Measurements from ENCODE around the gene ALDH2.

ALDH2 gene

GRCh38 chr12:111758120-111758561 is 8.6 kb upstream of the ALDH2 start:
- H3K9me3 ChIP-seq (ENCODE audit: low read length): no peaks in the 10 kb centered on the region
- no peaks in the 10 kb centered on the region for H3F3A ChIP-seq (ENCODE audit: insufficient read depth, low read length)
- no peak overlapping the region for H2AFZ ChIP-seq (ENCODE audit: low read length)
- no peak overlapping the region for H3K4me2 ChIP-seq (ENCODE audit: low read length)
- H4K20me1 ChIP-seq (ENCODE audit: insufficient read depth, low read length): no peaks in the 10 kb centered on the region
- no peaks in the 10 kb centered on the region for H3K36me3 ChIP-seq (ENCODE audit: insufficient read depth, low read length)
- no peak overlapping the region for H3K27ac ChIP-seq (ENCODE audit: low read depth, low read length, poor library complexity, severe bottlenecking)
- peaks cover 29% of the 10 kb centered on the region for H3K4me1 ChIP-seq (ENCODE audit: insufficient read depth, low read length, severe bottlenecking)
- H3K27me3 ChIP-seq (ENCODE audit: insufficient read depth, low read length): no peaks in the 10 kb centered on the region
- H3K9me2 ChIP-seq (ENCODE audit: low read depth, low read length): no peaks in the 10 kb centered on the region
- no peak overlapping the region for H3K4me3 ChIP-seq (ENCODE audit: low read depth, low read length, poor library complexity, severe bottlenecking)
- no peak overlapping the region for H3K9ac ChIP-seq (ENCODE audit: low read length)
- H3K79me2 ChIP-seq (ENCODE audit: insufficient read depth, low read length): no peaks in the 10 kb centered on the region
- TF ChIP-seq EZH2 (IDR thresholded peaks at IDR 0.05; ENCODE audit: borderline replicate concordance, low read length) (no peak), CTCF (IDR thresholded peaks at IDR 0.05; ENCODE audit: low read length) (no peak)

- H4K20me1 ChIP-seq (ENCODE audit: insufficient read depth, low read length): no peaks in the 10 kb centered on the region
- H3K9me3 ChIP-seq (ENCODE audit: low read length): no peaks in the 10 kb centered on the region
- TF ChIP-seq CTCF (IDR thresholded peaks at IDR 0.05; ENCODE audit: low read length) (no peak), EZH2 (IDR thresholded peaks at IDR 0.05; ENCODE audit: borderline replicate concordance, low read length) (no peak)
- H3K9ac ChIP-seq (ENCODE audit: low read length): no peak overlapping the region
- H2AFZ ChIP-seq (ENCODE audit: low read length): no peak overlapping the region
- peaks cover 33% of the 10 kb centered on the region for H3K4me1 ChIP-seq (ENCODE audit: insufficient read depth, low read length, severe bottlenecking)
- H3K27me3 ChIP-seq (ENCODE audit: insufficient read depth, low read length): no peaks in the 10 kb centered on the region
- no peaks in the 10 kb centered on the region for H3F3A ChIP-seq (ENCODE audit: insufficient read depth, low read length)
- no peak overlapping the region for H3K4me3 ChIP-seq (ENCODE audit: low read depth, low read length, poor library complexity, severe bottlenecking)
- H3K9me2 ChIP-seq (ENCODE audit: low read depth, low read length): no peaks in the 10 kb centered on the region
- no peaks in the 10 kb centered on the region for H3K79me2 ChIP-seq (ENCODE audit: insufficient read depth, low read length)
- H3K36me3 ChIP-seq (ENCODE audit: insufficient read depth, low read length): no peaks in the 10 kb centered on the region
- H3K27ac ChIP-seq (ENCODE audit: low read depth, low read length, poor library complexity, severe bottlenecking): no peak overlapping the region
- no peak overlapping the region for H3K4me2 ChIP-seq (ENCODE audit: low read length)
These were observed 7.5 kb upstream of the ALDH2 start for GRCh38 chr12:111759271-111759670.

DNA sequence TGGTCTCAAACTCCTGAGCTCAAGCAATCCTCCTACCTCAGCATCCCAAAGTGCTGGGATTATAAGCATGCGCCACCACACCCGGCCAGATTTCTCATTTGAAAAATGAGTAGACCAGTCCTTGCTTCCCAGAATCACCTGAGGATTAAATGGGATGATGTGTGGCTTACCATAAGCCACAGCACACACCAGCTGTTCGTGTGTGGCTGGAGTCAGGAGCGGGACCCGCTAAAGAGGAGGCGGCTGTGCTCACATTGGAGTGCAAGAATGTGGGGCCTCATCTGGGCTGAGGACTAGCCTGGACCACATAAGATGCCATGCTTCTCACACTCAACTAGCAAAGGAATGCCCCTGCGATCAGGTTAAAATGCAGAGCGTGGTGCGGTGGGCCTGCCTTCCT is 6.7 kb upstream of the ALDH2 start:
- Histone ChIP-seq H3K4me2 (ENCODE audit: low read length) (no peak overlapping the region), H3K9me2 (ENCODE audit: low read depth, low read length) (no peaks in the 10 kb centered on the region), H2AFZ (ENCODE audit: low read length) (no peak overlapping the region), H3K79me2 (ENCODE audit: insufficient read depth, low read length) (no peaks in the 10 kb centered on the region), H3K36me3 (ENCODE audit: insufficient read depth, low read length) (no peaks in the 10 kb centered on the region), H3K27ac (ENCODE audit: low read depth, low read length, poor library complexity, severe bottlenecking) (no peak overlapping the region), H3K9me3 (ENCODE audit: low read length) (no peaks in the 10 kb centered on the region), H3F3A (ENCODE audit: insufficient read depth, low read length) (no peaks in the 10 kb centered on the region), H3K27me3 (ENCODE audit: insufficient read depth, low read length) (no peaks in the 10 kb centered on the region), H4K20me1 (ENCODE audit: insufficient read depth, low read length) (no peaks in the 10 kb centered on the region), H3K4me1 (ENCODE audit: insufficient read depth, low read length, severe bottlenecking) (peaks cover 36% of the 10 kb centered on the region), H3K9ac (ENCODE audit: low read length) (no peak overlapping the region), H3K4me3 (ENCODE audit: low read depth, low read length, poor library complexity, severe bottlenecking) (no peak overlapping the region)
- TF ChIP-seq CTCF (IDR thresholded peaks at IDR 0.05; ENCODE audit: low read length): no peak
- TF ChIP-seq EZH2 (IDR thresholded peaks at IDR 0.05; ENCODE audit: borderline replicate concordance, low read length): no peak
